Activated CD4-positive, alpha-beta memory T cell treated with anti-CD3 and anti-CD28 coated beads, Interleukin-2, amount 10 ng/mL, durations not matched to agents 7 days and 5 days (primary cell): ENCODE results near the gene OPA3. TPM values are rescaled to one million over a fixed set of nuclear protein-coding genes. Genes with fewer than 3 reads are reported as not detected.
A peak's percentile ranks its signal among the peaks of the same experiment; 100 is the strongest.

Source experiments
- CTCF ChIA-PET: fragments of 350-600 bp; sonication (Branson Sonifier 250); formaldehyde crosslinking; loops from one replicate; lab custom pipeline; 2021; ENCODE audit warnings: antibody characterized with exemption, inconsistent platforms; lab: Charles Lee
- POLR2A ChIA-PET: fragments of 350-600 bp; sonication (Branson Sonifier 250); formaldehyde crosslinking; loops from one replicate; lab custom pipeline; 2021; ENCODE audit warnings: antibody characterized with exemption; lab: Charles Lee
- DNase-seq: peaks from one replicate; pipeline ENCODE4 v3.0.0-alpha.2; 2020
- H3K27ac Mint-ChIP-seq: one replicate; pipeline ENCODE4 v1.8.0; 2021; ENCODE audit warnings: mild to moderate bottlenecking, mixed read lengths
- H3K27me3 Mint-ChIP-seq: one replicate; pipeline ENCODE4 v1.8.0; 2021; ENCODE audit warnings: mixed read lengths
- H3K36me3 Mint-ChIP-seq: one replicate; pipeline ENCODE4 v1.8.0; 2021; ENCODE audit warnings: low read depth, mixed read lengths
- H3K4me1 Mint-ChIP-seq: one replicate; pipeline ENCODE4 v1.8.0; 2021; ENCODE audit warnings: mixed read lengths
- H3K4me3 Mint-ChIP-seq: one replicate; pipeline ENCODE4 v1.8.0; 2021; ENCODE audit warnings: mild to moderate bottlenecking, mixed read lengths
- H3K9me3 Mint-ChIP-seq: one replicate; pipeline ENCODE4 v1.8.0; 2021; ENCODE audit warnings: mixed read lengths
- total RNA-seq, 2 experiments: library from RNA; stranded (reverse); gene quantifications; one replicate each; pipeline ENCODE4 v1.2.3, GENCODE V29; 2021

Gene OPA3
- total RNA-seq, 2 experiments from 2014 or later: 12.0 to 12.9 TPM

GRCh38 chr19:45613926-45614725, 29.5 kb upstream of the OPA3 start:
- ChIA-PET POLR2A (interaction anchor here (1.4 to 8.0 kb wide), 3 partner anchors 27 to 78 kb away, joined by 5 to 85 read pairs (median 15); partner anchors contain the start of genes EML2, OPA3, QPCTL and SNRPD2), CTCF (interaction anchor here (0.5 to 3.5 kb wide), 11 partner anchors 9 to 157 kb away, joined by 3 to 41 read pairs (median 5); partner anchors contain the start of genes EML2, QPCTL and SNRPD2)
- Mint-ChIP-seq H3K4me3 (peak overlapping the region; percentile 21), H3K36me3 (peaks cover 72% of the 10 kb centered on the region), H3K27ac (peak overlapping the region; percentile 90), H3K4me1 (peaks cover 28% of the 10 kb centered on the region), H3K9me3 (peaks cover 1% of the 10 kb centered on the region), H3K27me3 (no peaks in the 10 kb centered on the region)
- peak; percentile 64 for DNase-seq

GRCh38 chr19:45608948-45609347, 24.3 kb upstream of the OPA3 start:
- ChIA-PET CTCF (interaction anchor here (1.6 kb wide), 1 partner anchor 32 kb away, joined by 3 read pairs; no protein-coding TSS in a partner anchor), POLR2A (interaction anchor here (4.1 kb wide), 1 partner anchor 33 kb away, joined by 11 read pairs; no protein-coding TSS in a partner anchor)
- Mint-ChIP-seq H3K9me3 (peaks cover 5% of the 10 kb centered on the region), H3K4me1 (peaks cover 23% of the 10 kb centered on the region), H3K27me3 (no peaks in the 10 kb centered on the region), H3K27ac (peak overlapping the region; percentile 56), H3K4me3 (no peak overlapping the region), H3K36me3 (peaks cover 45% of the 10 kb centered on the region)
- no peak for DNase-seq

- peaks cover 5% of the 10 kb centered on the region for H3K9me3 Mint-ChIP-seq
- POLR2A ChIA-PET: interaction anchor here (1.2 to 4.1 kb wide), 2 partner anchors 12 to 34 kb away, joined by 3 to 11 read pairs; no protein-coding TSS in a partner anchor
- peaks cover 18% of the 10 kb centered on the region for H3K4me1 Mint-ChIP-seq
- H3K27me3 Mint-ChIP-seq: peaks cover 10% of the 10 kb centered on the region
- peak overlapping the region; percentile 69 for H3K27ac Mint-ChIP-seq
- CTCF ChIA-PET: interaction anchor here (1.4 to 5.2 kb wide), 4 partner anchors 31 to 38 kb away, joined by 3 to 36 read pairs (median 7); no protein-coding TSS in a partner anchor
- peaks cover 36% of the 10 kb centered on the region for H3K36me3 Mint-ChIP-seq
- H3K4me3 Mint-ChIP-seq: no peak overlapping the region
- peak; percentile 47 for DNase-seq
These were observed 22.7 kb upstream of the OPA3 start for GRCh38 chr19:45607071-45608029.

- Mint-ChIP-seq H3K27me3 (peaks cover 63% of the 10 kb centered on the region), H3K27ac (no peak within 1 kb of the TSS), H3K36me3 (no peaks in the 10 kb centered on the region), H3K4me3 (no peak within 1 kb of the TSS), H3K4me1 (peaks cover 23% of the 10 kb centered on the region), H3K9me3 (no peaks in the 10 kb centered on the region)
- POLR2A ChIA-PET: no interaction called here
- no peak for DNase-seq
- CTCF ChIA-PET: interaction anchor here (0.8 kb wide), 1 partner anchor 9 kb away, joined by 3 read pairs; no protein-coding TSS in a partner anchor
These were observed 17.1 kb upstream of the OPA3 start, which contains the start of gene GPR4 for GRCh38 chr19:45601524-45602374. Gene GPR4, minus strand, starts transcription at chr19:45602212. Its CDS starts 10,346 bp downstream, at chr19:45591866.

GRCh38 chr19:45601115-45601514, 16.5 kb upstream of the OPA3 start:
- POLR2A ChIA-PET: no interaction called here
- H3K9me3 Mint-ChIP-seq: no peaks in the 10 kb centered on the region
- DNase-seq: no peak
- CTCF ChIA-PET: no interaction called here
- peaks cover 22% of the 10 kb centered on the region for H3K4me1 Mint-ChIP-seq
- peaks cover 70% of the 10 kb centered on the region for H3K27me3 Mint-ChIP-seq
- H3K36me3 Mint-ChIP-seq: no peaks in the 10 kb centered on the region
- H3K27ac Mint-ChIP-seq: no peak overlapping the region
- no peak overlapping the region for H3K4me3 Mint-ChIP-seq

GRCh38 chr19:45600340-45600885, 15.8 kb upstream of the OPA3 start:
- ChIA-PET POLR2A (no interaction called here), CTCF (no interaction called here)
- Mint-ChIP-seq H3K36me3 (no peaks in the 10 kb centered on the region), H3K4me1 (peaks cover 22% of the 10 kb centered on the region), H3K27ac (no peak overlapping the region), H3K27me3 (peaks cover 77% of the 10 kb centered on the region), H3K4me3 (no peak overlapping the region), H3K9me3 (no peaks in the 10 kb centered on the region)
- no peak for DNase-seq

- ChIA-PET POLR2A (interaction anchor here (1.3 kb wide), 1 partner anchor 43 kb away, joined by 8 read pairs; no protein-coding TSS in a partner anchor), CTCF (interaction anchor here (0.9 kb wide), 1 partner anchor 40 kb away, joined by 4 read pairs; the partner anchor contains the start of gene EML2)
- H3K27ac Mint-ChIP-seq: no peak overlapping the region
- no peaks in the 10 kb centered on the region for H3K36me3 Mint-ChIP-seq
- H3K9me3 Mint-ChIP-seq: no peaks in the 10 kb centered on the region
- peaks cover 79% of the 10 kb centered on the region for H3K27me3 Mint-ChIP-seq
- DNase-seq: no peak
- H3K4me1 Mint-ChIP-seq: peaks cover 22% of the 10 kb centered on the region
- no peak overlapping the region for H3K4me3 Mint-ChIP-seq
These were observed 14.7 kb upstream of the OPA3 start for GRCh38 chr19:45599286-45599685.

- Mint-ChIP-seq H3K36me3 (no peaks in the 10 kb centered on the region), H3K4me3 (no peak overlapping the region), H3K4me1 (peaks cover 22% of the 10 kb centered on the region), H3K9me3 (no peaks in the 10 kb centered on the region), H3K27me3 (peaks cover 79% of the 10 kb centered on the region), H3K27ac (no peak overlapping the region)
- DNase-seq: no peak
- POLR2A ChIA-PET: interaction anchor here (1.3 kb wide), 1 partner anchor 44 kb away, joined by 8 read pairs; no protein-coding TSS in a partner anchor
- CTCF ChIA-PET: interaction anchor here (0.9 to 1.6 kb wide), 3 partner anchors 10 to 41 kb away, joined by 3 to 4 read pairs (median 3); partner anchors contain the start of gene EML2
These were observed 13.8 kb upstream of the OPA3 start for GRCh38 chr19:45598267-45599001.

GRCh38 chr19:45597425-45598111, 13.0 kb upstream of the OPA3 start:
- Mint-ChIP-seq H3K4me1 (peaks cover 23% of the 10 kb centered on the region), H3K4me3 (no peak overlapping the region), H3K9me3 (no peaks in the 10 kb centered on the region), H3K36me3 (no peaks in the 10 kb centered on the region), H3K27me3 (peaks cover 72% of the 10 kb centered on the region), H3K27ac (no peak overlapping the region)
- ChIA-PET POLR2A (no interaction called here), CTCF (interaction anchor here (1.6 kb wide), 1 partner anchor 39 kb away, joined by 3 read pairs; no protein-coding TSS in a partner anchor)
- no peak for DNase-seq

- ChIA-PET CTCF (interaction anchor here (1.4 kb wide), 1 partner anchor 50 kb away, joined by 3 read pairs; no protein-coding TSS in a partner anchor), POLR2A (interaction anchor here (1.2 kb wide), 1 partner anchor 45 kb away, joined by 4 read pairs; no protein-coding TSS in a partner anchor)
- no peaks in the 10 kb centered on the region for H3K9me3 Mint-ChIP-seq
- no peak overlapping the region for H3K4me3 Mint-ChIP-seq
- H3K27ac Mint-ChIP-seq: no peak overlapping the region
- peaks cover 30% of the 10 kb centered on the region for H3K4me1 Mint-ChIP-seq
- H3K36me3 Mint-ChIP-seq: no peaks in the 10 kb centered on the region
- DNase-seq: no peak
- H3K27me3 Mint-ChIP-seq: peaks cover 67% of the 10 kb centered on the region
These were observed 11.2 kb upstream of the OPA3 start for GRCh38 chr19:45595814-45596213.
